CD4-positive, alpha-beta memory T cell (primary cell): ENCODE data around the gene ALPI. TPM values are rescaled to one million over a fixed set of nuclear protein-coding genes. Genes with fewer than 3 reads are reported as not detected.

Source experiments
- CTCF ChIA-PET: fragments of 350-600 bp; sonication (Branson Sonifier 250); formaldehyde crosslinking; loops from one replicate; lab custom pipeline; 2021; ENCODE audit warnings: inconsistent platforms; ENCODE audit not compliant: partially characterized antibody; lab: Charles Lee
- POLR2A ChIA-PET: fragments of 350-600 bp; sonication (Branson Sonifier 250); formaldehyde crosslinking; loops from one replicate; lab custom pipeline; 2021; ENCODE audit not compliant: partially characterized antibody; lab: Charles Lee
- DNase-seq, 5 donors: peaks; one replicate each; pipeline versions ENCODE4 v3.0.0 to v3.0.0-alpha.2; 2020 to 2022; ENCODE audit warnings: mixed read lengths in 1 of 5
- H3K27ac ChIP-seq: one replicate; pipeline ENCODE4 v1.7.0; 2013; ENCODE audit warnings: low read depth, low read length
- H3K27me3 ChIP-seq: 2 replicates; pipeline ENCODE4 v1.7.0; 2013; ENCODE audit warnings: mild to moderate bottlenecking, low read length, moderate library complexity; ENCODE audit not compliant: insufficient read depth
- H3K36me3 ChIP-seq: 2 replicates; pipeline ENCODE4 v1.7.0; 2013; ENCODE audit warnings: mild to moderate bottlenecking, low read length, moderate library complexity; ENCODE audit not compliant: insufficient read depth
- H3K4me1 ChIP-seq: 2 replicates; pipeline ENCODE4 v1.7.0; 2013; ENCODE audit warnings: mild to moderate bottlenecking, low read length, moderate library complexity; ENCODE audit not compliant: insufficient read depth
- H3K4me3 ChIP-seq, 2 donors: one replicate each; pipeline ENCODE4 v1.7.0; 2013; ENCODE audit warnings: low read length in 2 of 2, mild to moderate bottlenecking in 1 of 2
- H3K9me3 ChIP-seq, 2 donors: one replicate each; pipeline ENCODE4 v1.7.0; 2013; ENCODE audit warnings: low read length in 2 of 2, control low read depth in 1 of 2; ENCODE audit not compliant: control insufficient read depth in 1 of 2
- H3K27ac Mint-ChIP-seq, 7 donors: one replicate each; pipeline ENCODE4 v1.8.0; 2020 to 2021; ENCODE audit warnings: mixed read lengths in 7 of 7, mild to moderate bottlenecking in 6 of 7, inconsistent platforms in 3 of 7, moderate library complexity in 3 of 7
- H3K27me3 Mint-ChIP-seq, 2 donors: one replicate each; pipeline ENCODE4 v1.8.0; 2020 to 2021; ENCODE audit warnings: mixed read lengths in 2 of 2
- H3K36me3 Mint-ChIP-seq, 2 donors: one replicate each; pipeline ENCODE4 v1.8.0; 2020 to 2021; ENCODE audit warnings: mixed read lengths in 2 of 2, inconsistent platforms in 1 of 2, mild to moderate bottlenecking in 1 of 2
- H3K4me1 Mint-ChIP-seq, 4 donors: one replicate each; pipeline ENCODE4 v1.8.0; 2020 to 2021; ENCODE audit warnings: mixed read lengths in 4 of 4, mild to moderate bottlenecking in 1 of 4
- H3K4me3 Mint-ChIP-seq, 8 donors: one replicate each; pipeline ENCODE4 v1.8.0; 2020 to 2021; ENCODE audit warnings: mixed read lengths in 8 of 8, mild to moderate bottlenecking in 7 of 8, moderate library complexity in 6 of 8, inconsistent platforms in 3 of 8
- H3K9me3 Mint-ChIP-seq, 8 donors: one replicate each; pipeline ENCODE4 v1.8.0; 2020 to 2021; ENCODE audit warnings: mixed read lengths in 8 of 8, mild to moderate bottlenecking in 5 of 8, inconsistent platforms in 3 of 8, moderate library complexity in 1 of 8
- intact Hi-C: fragments of 100-400 bp; cut with micrococcal nuclease; formaldehyde crosslinking; loops from one replicate; pipeline ENCODE4 v1.15.1; 2023
- polyA plus RNA-seq, 2 donors: library from polyadenylated mRNA; unstranded; fragments of 300-500 nt; fragmentation: Illumina TruSeq; gene quantifications; one replicate each; pipeline ENCODE4 v1.2.3, GENCODE V29; 2021
- total RNA-seq, 2 experiments: library from RNA; stranded (reverse); gene quantifications; one replicate each; pipeline ENCODE4 v1.2.3, GENCODE V29; 2021

Gene ALPI
- total and polyA plus RNA-seq, 4 experiments from 2014 or later: not detected

DNA sequence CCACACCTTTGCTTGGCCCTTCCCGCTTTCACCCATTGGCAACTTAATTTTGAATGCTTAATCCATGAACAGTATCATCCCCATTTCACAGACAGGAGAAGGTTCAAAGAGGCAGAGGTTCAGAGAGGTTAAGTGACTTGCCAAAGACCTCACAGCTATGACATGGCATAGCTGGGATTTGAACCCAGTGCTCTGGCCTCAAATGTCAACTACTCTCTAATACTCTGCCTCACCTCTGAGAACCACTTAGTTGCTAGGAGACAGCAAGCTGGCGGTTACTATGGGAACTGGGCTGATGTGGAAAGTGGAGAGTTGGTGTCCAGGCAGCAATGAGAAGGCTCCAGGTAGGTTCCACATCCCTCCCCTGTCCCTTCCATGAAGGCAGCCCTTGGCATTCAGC lies 48.5 kb downstream of the ALPI start:
- H3K4me3 Mint-ChIP-seq: peak overlapping the region in 3 of 8 donors; percentile 35 to 62 (median 50)
- no peak for DNase-seq
- peaks cover 0 to 2% (median 0%) of the 10 kb centered on the region in 8 donors for H3K9me3 Mint-ChIP-seq
- peaks cover 1 to 17% (median 5%) of the 10 kb centered on the region in 4 donors for H3K4me1 Mint-ChIP-seq
- peaks cover 7% of the 10 kb centered on the region for H3K4me1 ChIP-seq
- no peak overlapping the region for H3K4me3 ChIP-seq
- H3K27ac ChIP-seq: no peak overlapping the region
- H3K27me3 ChIP-seq: peaks cover 10% of the 10 kb centered on the region
- peak overlapping the region in 2 of 7 donors; percentile 32 to 57 for H3K27ac Mint-ChIP-seq
- H3K36me3 Mint-ChIP-seq: peaks cover 0 to 1% of the 10 kb centered on the region in 2 donors
- ChIA-PET POLR2A (no interaction called here), CTCF (no interaction called here)
- no peaks in the 10 kb centered on the region for H3K36me3 ChIP-seq
- intact Hi-C loops: no loop called here
- H3K9me3 ChIP-seq: no peaks in the 10 kb centered on the region
- H3K27me3 Mint-ChIP-seq: peaks cover 20 to 46% of the 10 kb centered on the region in 2 donors

DNA sequence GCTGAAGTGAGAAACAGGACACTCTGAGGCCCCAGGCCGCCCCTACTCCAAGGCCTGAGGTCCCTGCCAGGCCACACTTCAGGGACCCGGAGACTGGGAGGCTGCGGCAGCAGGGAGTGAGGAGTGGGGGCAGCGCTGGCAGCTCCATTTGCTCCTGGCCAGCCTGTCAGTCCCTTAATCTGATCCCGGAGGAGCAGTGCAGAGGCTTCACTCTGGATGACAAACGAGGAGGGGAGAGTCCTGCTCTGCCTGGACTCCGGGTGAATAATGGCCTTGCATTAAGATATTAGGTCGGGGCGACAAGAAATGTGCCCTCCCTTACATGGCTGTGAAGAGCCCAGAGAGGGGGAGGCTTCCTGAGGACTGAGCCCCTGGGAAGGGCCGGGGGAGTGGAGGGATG lies 49.9 kb downstream of the ALPI start:
- Mint-ChIP-seq H3K4me1 (peaks cover 1 to 17% (median 5%) of the 10 kb centered on the region in 4 donors), H3K27me3 (peaks cover 17 to 40% of the 10 kb centered on the region in 2 donors), H3K36me3 (peaks cover 0 to 1% of the 10 kb centered on the region in 2 donors), H3K4me3 (no peak overlapping the region), H3K27ac (no peak overlapping the region), H3K9me3 (peaks cover 0 to 2% (median 0%) of the 10 kb centered on the region in 8 donors)
- ChIA-PET POLR2A (no interaction called here), CTCF (no interaction called here)
- peaks cover 10% of the 10 kb centered on the region for H3K27me3 ChIP-seq
- no peaks in the 10 kb centered on the region for H3K36me3 ChIP-seq
- H3K4me3 ChIP-seq: no peak overlapping the region
- intact Hi-C loops: no loop called here
- H3K27ac ChIP-seq: no peak overlapping the region
- H3K4me1 ChIP-seq: peaks cover 7% of the 10 kb centered on the region
- no peaks in the 10 kb centered on the region for H3K9me3 ChIP-seq
- no peak for DNase-seq

DNA sequence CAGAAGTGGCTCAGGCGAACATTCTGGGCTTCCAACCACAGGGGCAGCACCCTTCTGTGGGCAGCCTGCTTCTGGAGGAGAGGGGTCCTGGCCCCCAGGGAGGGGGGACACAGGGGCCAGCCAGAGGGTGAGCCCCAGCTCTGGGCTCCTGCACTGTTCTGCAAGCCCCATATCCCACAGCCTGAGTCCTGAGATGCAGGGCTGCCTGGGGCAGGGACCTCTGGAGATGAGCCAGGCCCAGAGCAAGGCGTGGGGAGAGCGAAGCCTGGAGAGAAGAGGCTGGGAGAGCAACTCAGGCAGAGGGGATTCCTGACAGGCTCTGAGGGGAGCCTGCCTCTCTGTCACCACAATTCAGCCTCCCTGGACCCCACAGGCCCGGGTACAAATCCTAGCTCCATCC lies 50.8 kb downstream of the ALPI start:
- no peak overlapping the region for H3K4me3 Mint-ChIP-seq
- Histone ChIP-seq H3K9me3 (no peaks in the 10 kb centered on the region), H3K4me3 (no peak overlapping the region), H3K27me3 (peaks cover 10% of the 10 kb centered on the region), H3K36me3 (no peaks in the 10 kb centered on the region), H3K27ac (no peak overlapping the region), H3K4me1 (peaks cover 7% of the 10 kb centered on the region)
- H3K36me3 Mint-ChIP-seq: peaks cover 0 to 1% of the 10 kb centered on the region in 2 donors
- POLR2A ChIA-PET: no interaction called here
- DNase-seq: peak in 1 of 5 donors; percentile 10
- H3K9me3 Mint-ChIP-seq: peaks cover 0 to 2% (median 0%) of the 10 kb centered on the region in 8 donors
- no peak overlapping the region for H3K27ac Mint-ChIP-seq
- intact Hi-C loops: no loop called here
- peaks cover 1 to 17% (median 5%) of the 10 kb centered on the region in 4 donors for H3K4me1 Mint-ChIP-seq
- CTCF ChIA-PET: no interaction called here
- peaks cover 14 to 40% of the 10 kb centered on the region in 2 donors for H3K27me3 Mint-ChIP-seq

DNA sequence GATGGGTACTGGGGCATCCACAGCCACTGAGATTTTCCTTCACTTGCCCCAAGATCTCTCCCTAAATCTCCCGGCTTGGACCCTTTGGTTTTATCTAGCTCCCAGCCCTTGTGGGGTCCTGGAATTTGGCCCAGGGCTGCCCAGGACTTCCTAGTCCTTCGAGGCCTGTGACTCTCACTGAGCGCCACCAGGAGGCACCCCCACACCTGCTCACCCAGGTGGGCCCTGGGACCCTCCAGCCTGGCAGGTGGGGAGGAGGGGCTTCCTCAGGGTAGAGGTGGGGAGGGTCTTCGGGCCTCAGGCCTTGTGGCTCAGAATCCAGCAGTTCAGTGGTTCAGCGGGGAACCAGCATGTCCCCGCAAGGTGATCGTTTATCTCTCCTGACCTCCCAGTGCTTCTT lies 52.3 kb downstream of the ALPI start:
- H3K4me1 ChIP-seq: peaks cover 5% of the 10 kb centered on the region
- no peak overlapping the region for H3K27ac ChIP-seq
- Mint-ChIP-seq H3K27ac (no peak overlapping the region), H3K9me3 (peaks cover 0 to 2% (median 0%) of the 10 kb centered on the region in 8 donors), H3K4me1 (peaks cover 0 to 11% (median 3%) of the 10 kb centered on the region in 4 donors), H3K27me3 (peaks cover 9 to 39% of the 10 kb centered on the region in 2 donors), H3K36me3 (no peaks in the 10 kb centered on the region), H3K4me3 (no peak overlapping the region)
- ChIA-PET POLR2A (no interaction called here), CTCF (interaction anchor here (1.2 kb wide), 1 partner anchor 8 kb away, joined by 4 read pairs; no protein-coding TSS in a partner anchor)
- peaks cover 10% of the 10 kb centered on the region for H3K27me3 ChIP-seq
- DNase-seq: no peak
- intact Hi-C loops: no loop called here
- no peaks in the 10 kb centered on the region for H3K9me3 ChIP-seq
- no peak overlapping the region for H3K4me3 ChIP-seq
- no peaks in the 10 kb centered on the region for H3K36me3 ChIP-seq

Other genes starting within 250 kb of the ALPI start
- not detected for gene ALPP, start 77.4 kb upstream of the ALPI start, total RNA-seq
- gene ALPP, start 77.4 kb upstream of the ALPI start, polyA plus RNA-seq: not detected
- not detected for gene ALPG, start 49.3 kb upstream of the ALPI start, total RNA-seq
- not detected for gene ALPG, start 49.3 kb upstream of the ALPI start, polyA plus RNA-seq
- not detected for gene ECEL1, start 31.7 kb downstream of the ALPI start, total RNA-seq
- not detected for gene ECEL1, start 31.7 kb downstream of the ALPI start, polyA plus RNA-seq
- gene PRSS56, start 64.2 kb downstream of the ALPI start, total RNA-seq: not detected
- not detected for gene PRSS56, start 64.2 kb downstream of the ALPI start, polyA plus RNA-seq
- gene CHRND, start 70.0 kb downstream of the ALPI start, total RNA-seq: not detected
- not detected for gene CHRND, start 70.0 kb downstream of the ALPI start, polyA plus RNA-seq
- not detected for gene CHRNG, start 83.5 kb downstream of the ALPI start, total RNA-seq
- not detected for gene CHRNG, start 83.5 kb downstream of the ALPI start, polyA plus RNA-seq
- gene TIGD1, start 94.4 kb downstream of the ALPI start, total RNA-seq: 10 to 100 TPM; 18.9 to 19.3 TPM
- 10 to 100 TPM; 11.8 to 12.7 TPM for gene TIGD1, start 94.4 kb downstream of the ALPI start, polyA plus RNA-seq
- gene EIF4E2, start 94.5 kb downstream of the ALPI start, total RNA-seq: 10 to 100 TPM; 72.4 to 75.5 TPM
- gene EIF4E2, start 94.5 kb downstream of the ALPI start, polyA plus RNA-seq: 10 to 100 TPM; 77.5 to 80.7 TPM
- gene EFHD1, start 177.5 kb downstream of the ALPI start, total RNA-seq: 1 to 10 TPM; 1.4 to 1.5 TPM
- gene EFHD1, start 177.5 kb downstream of the ALPI start, polyA plus RNA-seq: 1 to 10 TPM; 1.4 to 3.6 TPM
- gene GIGYF2, start 241.2 kb downstream of the ALPI start, total RNA-seq: 10 to 100 TPM; 82.1 to 89.6 TPM
- gene GIGYF2, start 241.2 kb downstream of the ALPI start, polyA plus RNA-seq: 10 to 100 TPM in 1 of 2 donors, 1 to 10 TPM in 1; 6.7 to 35.9 TPM